ENCODE measurements around the gene TRIP4. TPM values are rescaled to one million over a fixed set of nuclear protein-coding genes. Genes with fewer than 3 reads are reported as not detected.

Gene TRIP4
- total RNA-seq, 1 donor from 2014 or later, result 46.1 TPM

DNA sequence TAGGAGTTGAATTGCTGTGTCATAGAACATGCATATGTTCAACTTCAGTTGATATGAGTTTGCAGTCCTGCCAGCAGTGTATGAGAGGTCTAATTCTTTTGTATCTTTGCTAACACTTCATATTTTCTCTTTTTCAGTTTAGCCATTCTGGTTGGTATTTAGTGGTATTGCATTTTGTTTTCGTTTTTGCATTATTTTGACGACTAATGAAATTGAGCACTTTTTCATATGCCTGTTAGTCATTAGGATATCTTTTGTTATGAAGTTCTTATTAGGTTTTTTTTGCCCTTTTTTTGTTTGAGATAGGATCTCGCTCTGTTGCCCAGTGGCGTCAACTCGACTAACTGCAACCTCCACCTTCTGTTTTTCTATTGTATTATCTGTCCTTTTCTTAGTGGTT is 9.2 kb downstream of the TRIP4 start:
- no peaks in the 10 kb centered on the region for H3K4me1 Mint-ChIP-seq (ENCODE audit: unreplicated experiment)
- DNase-seq (ENCODE audit: low spot score), result no peak

DNA sequence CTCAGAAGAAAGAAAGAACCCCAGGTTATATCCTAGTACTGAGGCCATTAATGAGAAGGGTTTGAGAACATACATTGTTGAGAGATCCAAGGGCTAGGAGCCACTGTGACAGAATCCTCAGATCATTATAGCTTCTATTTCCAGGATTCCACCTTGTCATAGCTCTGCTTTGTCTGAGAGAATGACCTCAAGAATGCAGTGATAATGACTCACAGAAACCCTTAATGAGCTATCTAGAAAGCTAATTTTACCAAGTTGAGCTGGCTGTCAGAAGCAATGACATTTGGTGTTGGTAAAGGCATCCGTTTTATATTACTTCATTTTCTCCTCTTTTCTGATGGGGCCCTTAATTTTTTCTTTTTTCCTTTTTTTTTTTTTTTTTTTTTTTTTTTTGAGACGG is 10.9 kb downstream of the TRIP4 start:
- no peaks in the 10 kb centered on the region for H3K4me1 Mint-ChIP-seq (ENCODE audit: unreplicated experiment)
- peaks cover 35% of the 10 kb centered on the region for H3K36me3 Mint-ChIP-seq (ENCODE audit: low read depth, unreplicated experiment)

More for the DNA sequence above, 9.2 kb downstream of the TRIP4 start:
- H3K36me3 Mint-ChIP-seq (ENCODE audit: low read depth, unreplicated experiment), result peaks cover 34% of the 10 kb centered on the region
- H3K4me3 Mint-ChIP-seq (ENCODE audit: unreplicated experiment), result no peak overlapping the region
- TF ChIP-seq, protein P1, sequence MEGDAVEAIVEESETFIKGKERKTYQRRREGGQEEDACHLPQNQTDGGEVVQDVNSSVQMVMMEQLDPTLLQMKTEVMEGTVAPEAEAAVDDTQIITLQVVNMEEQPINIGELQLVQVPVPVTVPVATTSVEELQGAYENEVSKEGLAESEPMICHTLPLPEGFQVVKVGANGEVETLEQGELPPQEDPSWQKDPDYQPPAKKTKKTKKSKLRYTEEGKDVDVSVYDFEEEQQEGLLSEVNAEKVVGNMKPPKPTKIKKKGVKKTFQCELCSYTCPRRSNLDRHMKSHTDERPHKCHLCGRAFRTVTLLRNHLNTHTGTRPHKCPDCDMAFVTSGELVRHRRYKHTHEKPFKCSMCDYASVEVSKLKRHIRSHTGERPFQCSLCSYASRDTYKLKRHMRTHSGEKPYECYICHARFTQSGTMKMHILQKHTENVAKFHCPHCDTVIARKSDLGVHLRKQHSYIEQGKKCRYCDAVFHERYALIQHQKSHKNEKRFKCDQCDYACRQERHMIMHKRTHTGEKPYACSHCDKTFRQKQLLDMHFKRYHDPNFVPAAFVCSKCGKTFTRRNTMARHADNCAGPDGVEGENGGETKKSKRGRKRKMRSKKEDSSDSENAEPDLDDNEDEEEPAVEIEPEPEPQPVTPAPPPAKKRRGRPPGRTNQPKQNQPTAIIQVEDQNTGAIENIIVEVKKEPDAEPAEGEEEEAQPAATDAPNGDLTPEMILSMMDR (IDR thresholded peaks at IDR 0.05; ENCODE audit: unreplicated experiment), result no peak
- no peak overlapping the region for H3K27ac Mint-ChIP-seq (ENCODE audit: unreplicated experiment)
- H3K27me3 Mint-ChIP-seq (ENCODE audit: unreplicated experiment), result no peaks in the 10 kb centered on the region
- H3K9me3 Mint-ChIP-seq (ENCODE audit: unreplicated experiment), result no peaks in the 10 kb centered on the region

DNA sequence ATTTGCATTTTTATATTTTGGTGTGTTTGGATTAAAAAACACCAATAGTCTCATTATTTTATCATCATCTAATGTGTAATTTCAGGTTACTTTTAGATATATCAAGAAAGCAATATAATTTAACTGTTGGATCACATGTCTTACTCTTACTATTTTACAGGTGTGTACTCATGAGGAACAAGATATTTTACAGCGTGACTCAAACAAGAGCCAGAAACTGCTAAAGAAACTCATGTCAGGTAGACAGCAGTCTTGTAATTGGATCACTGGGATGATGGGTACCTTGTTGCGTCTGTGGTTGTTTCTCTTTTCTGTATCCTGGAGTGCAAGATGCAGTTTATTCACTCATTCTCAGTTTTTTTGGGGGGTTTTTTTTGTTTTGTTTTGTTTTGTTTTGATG is 12.9 kb downstream of the TRIP4 start:
- no peak overlapping the region for H3K4me3 Mint-ChIP-seq (ENCODE audit: unreplicated experiment)
- no peak overlapping the region for H3K27ac Mint-ChIP-seq (ENCODE audit: unreplicated experiment)
- no peaks in the 10 kb centered on the region for H3K27me3 Mint-ChIP-seq (ENCODE audit: unreplicated experiment)
- DNase-seq (ENCODE audit: low spot score), result no peak
- H3K36me3 Mint-ChIP-seq (ENCODE audit: low read depth, unreplicated experiment), result peaks cover 29% of the 10 kb centered on the region
- H3K9me3 Mint-ChIP-seq (ENCODE audit: unreplicated experiment), result no peaks in the 10 kb centered on the region
- H3K4me1 Mint-ChIP-seq (ENCODE audit: unreplicated experiment), result no peaks in the 10 kb centered on the region
- TF ChIP-seq, protein P1 (IDR thresholded peaks at IDR 0.05; ENCODE audit: unreplicated experiment), result no peak

More for the DNA sequence above, 10.9 kb downstream of the TRIP4 start:
- H3K9me3 Mint-ChIP-seq (ENCODE audit: unreplicated experiment), result no peaks in the 10 kb centered on the region
- no peak overlapping the region for H3K27ac Mint-ChIP-seq (ENCODE audit: unreplicated experiment)
- H3K4me3 Mint-ChIP-seq (ENCODE audit: unreplicated experiment), result no peak overlapping the region
- H3K27me3 Mint-ChIP-seq (ENCODE audit: unreplicated experiment), result no peaks in the 10 kb centered on the region
- TF ChIP-seq, protein P1 (IDR thresholded peaks at IDR 0.05; ENCODE audit: unreplicated experiment), result no peak
- DNase-seq (ENCODE audit: low spot score), result no peak

DNA sequence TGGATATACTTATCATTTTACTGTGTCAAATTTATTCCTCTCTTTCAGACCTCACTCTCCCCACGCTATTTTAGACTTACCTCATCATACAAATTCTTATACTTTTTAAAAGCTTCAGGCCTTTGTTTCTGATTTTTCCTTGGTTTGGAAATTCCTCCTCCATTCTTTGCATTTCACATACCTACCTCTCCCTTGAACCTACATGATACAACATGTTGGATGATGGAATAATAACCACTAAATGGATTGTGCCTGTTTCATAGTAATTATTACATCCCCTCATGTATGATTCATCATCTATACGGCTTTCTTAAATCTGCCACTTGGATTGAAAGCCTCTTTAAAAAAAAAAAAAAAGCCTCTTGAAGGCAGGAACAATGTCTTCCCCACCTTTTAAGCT is 24.6 kb downstream of the TRIP4 start:
- peaks cover 51% of the 10 kb centered on the region for H3K36me3 Mint-ChIP-seq (ENCODE audit: low read depth, unreplicated experiment)
- TF ChIP-seq, protein P1 (IDR thresholded peaks at IDR 0.05; ENCODE audit: unreplicated experiment), result no peak
- H3K9me3 Mint-ChIP-seq (ENCODE audit: unreplicated experiment), result no peaks in the 10 kb centered on the region
- H3K27ac Mint-ChIP-seq (ENCODE audit: unreplicated experiment), result peak overlapping the region; percentile 1
- no peaks in the 10 kb centered on the region for H3K4me1 Mint-ChIP-seq (ENCODE audit: unreplicated experiment)
- H3K4me3 Mint-ChIP-seq (ENCODE audit: unreplicated experiment), result no peak overlapping the region
- no peaks in the 10 kb centered on the region for H3K27me3 Mint-ChIP-seq (ENCODE audit: unreplicated experiment)
- no peak for DNase-seq (ENCODE audit: low spot score)

DNA sequence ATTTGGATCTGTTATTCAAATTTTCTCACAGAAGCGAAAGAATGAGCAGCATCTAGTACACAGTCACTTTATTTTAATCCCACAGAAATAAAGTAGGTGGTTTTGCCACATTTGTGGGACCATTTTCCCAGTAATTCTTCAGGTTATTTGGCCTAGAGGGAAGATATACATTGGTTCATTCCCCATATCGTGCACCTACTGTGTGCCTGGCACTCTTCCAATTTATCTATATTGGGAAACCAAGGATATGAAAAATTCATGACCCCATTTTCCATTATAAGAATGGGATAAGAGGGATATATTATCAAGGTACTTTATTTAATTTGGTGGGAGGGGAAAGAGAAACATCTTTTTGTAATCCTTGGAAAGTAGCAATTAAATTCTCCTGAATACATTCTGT is 35.1 kb downstream of the TRIP4 start:
- DNase-seq (ENCODE audit: low spot score), result no peak
- H3K4me1 Mint-ChIP-seq (ENCODE audit: unreplicated experiment), result peaks cover 9% of the 10 kb centered on the region
- peaks cover 12% of the 10 kb centered on the region for H3K36me3 Mint-ChIP-seq (ENCODE audit: low read depth, unreplicated experiment)
- H3K27me3 Mint-ChIP-seq (ENCODE audit: unreplicated experiment), result no peaks in the 10 kb centered on the region
- TF ChIP-seq, protein P1 (IDR thresholded peaks at IDR 0.05; ENCODE audit: unreplicated experiment), result no peak
- H3K9me3 Mint-ChIP-seq (ENCODE audit: unreplicated experiment), result no peaks in the 10 kb centered on the region
- H3K27ac Mint-ChIP-seq (ENCODE audit: unreplicated experiment), result no peak overlapping the region
- H3K4me3 Mint-ChIP-seq (ENCODE audit: unreplicated experiment), result no peak overlapping the region
